Endothelial cell of umbilical vein (primary cell): ENCODE results near the gene SLC24A3. TPM values are rescaled to one million over a fixed set of nuclear protein-coding genes. Genes with fewer than 3 reads are reported as not detected.

Source experiments
- BruUV-seq: library from RNA; stranded (reverse); fragments of 400-500 nt; replicated peaks from 2 replicates; lab custom pipeline; 2021; lab: Mats Ljungman, UMichigan
- CTCF ChIA-PET: fragments of 300-600, 350-600 bp; sonication (Branson Sonifier 250); formaldehyde crosslinking; loops from one replicate; lab custom pipeline; 2021; ENCODE audit warnings: antibody characterized with exemption, inconsistent platforms; lab: Charles Lee
- POLR2A ChIA-PET: fragments of 300-600, 350-600 bp; sonication (Branson Sonifier 250); formaldehyde crosslinking; loops from one replicate; lab custom pipeline; 2021; ENCODE audit warnings: antibody characterized with exemption, inconsistent platforms; lab: Charles Lee
- DNase-seq: peaks from one replicate; pipeline ENCODE4 v3.0.0-alpha.2; 2011; ENCODE audit warnings: low read depth, low spot score
- FAIRE-seq: peaks from 2 replicates; lab custom pipeline; 2011; peaks lifted over from hg19 to GRCh38; lab: Jason Lieb, UNC
- H2AFZ ChIP-seq: 2 replicates; pipeline ENCODE4 v1.6.0; 2012; ENCODE audit warnings: low read depth, low read length, control low read depth, inconsistent platforms
- H3K27ac ChIP-seq: 2 replicates; pipeline ENCODE4 v1.5.1; 2011; ENCODE audit warnings: low read depth, mild to moderate bottlenecking, control low read depth, low read length, moderate library complexity; ENCODE audit not compliant: insufficient read depth
- H3K27me3 ChIP-seq, 2 experiments: 2 replicates each; pipeline versions ENCODE4 v1.6.0 to v1.6.1; 2011; ENCODE audit warnings: low read length in 2 of 2, mixed read lengths in 1 of 2; ENCODE audit not compliant: control insufficient read depth in 2 of 2, insufficient read depth in 2 of 2
- H3K36me3 ChIP-seq, 2 experiments: 2 replicates in 1 of 2; 3 replicates in 1 of 2; pipeline ENCODE4 v1.5.1; 2011; ENCODE audit warnings: low read length in 2 of 2, mild to moderate bottlenecking in 1 of 2, moderate library complexity in 1 of 2; ENCODE audit not compliant: control insufficient read depth in 2 of 2, insufficient read depth in 2 of 2; ENCODE audit errors: extremely low read depth in 1 of 2
- H3K4me1 ChIP-seq: 3 replicates; pipeline ENCODE4 v1.5.1; 2011; ENCODE audit warnings: mild to moderate bottlenecking, low read length; ENCODE audit not compliant: control insufficient read depth, insufficient read depth; ENCODE audit errors: extremely low read depth
- H3K4me2 ChIP-seq: 2 replicates; pipeline ENCODE4 v1.6.1; 2011; ENCODE audit warnings: low read length, control low read depth, mixed read lengths; ENCODE audit not compliant: insufficient read depth
- H3K4me3 ChIP-seq, 3 experiments: fragments of 200-600 bp in 1 of 3; sonication (generic), shearing (Covaris generic) in 1 of 3; replicated peaks in 1 of 3; 2 replicates each; pipeline ENCODE4 v1.5.1; 2011 to 2016; ENCODE audit warnings: control low read depth in 3 of 3, low read length in 3 of 3, mild to moderate bottlenecking in 2 of 3, inconsistent platforms in 1 of 3, low read depth in 1 of 3, moderate library complexity in 1 of 3; ENCODE audit not compliant: insufficient read depth in 1 of 3
- H3K79me2 ChIP-seq: 2 replicates; pipeline ENCODE4 v1.6.0; 2012; ENCODE audit warnings: low read length, inconsistent platforms; ENCODE audit not compliant: control insufficient read depth, insufficient read depth
- H3K9ac ChIP-seq: replicated peaks from 2 replicates; pipeline ENCODE3; 2011; ENCODE audit warnings: low read length, control low read depth; ENCODE audit not compliant: insufficient read depth; ENCODE audit errors: extremely low read depth
- H3K9me1 ChIP-seq: replicated peaks from 3 replicates; pipeline ENCODE4 v1.6.0; 2011; ENCODE audit warnings: mild to moderate bottlenecking, low read length; ENCODE audit not compliant: control insufficient read depth, insufficient read depth; ENCODE audit errors: extremely low read depth
- H3K9me3 ChIP-seq: replicated peaks from 2 replicates; pipeline ENCODE4 v1.5.1; 2012; ENCODE audit warnings: low read length, inconsistent platforms; ENCODE audit not compliant: control insufficient read depth, insufficient read depth
- H4K20me1 ChIP-seq: replicated peaks from 2 replicates; pipeline ENCODE3; 2011; ENCODE audit warnings: mild to moderate bottlenecking, low read length; ENCODE audit not compliant: control insufficient read depth, insufficient read depth; ENCODE audit errors: extremely low read depth
- EZH2 ChIP-seq: IDR thresholded peaks from 2 replicates; pipeline ENCODE4 v1.6.1; 2012; ENCODE audit warnings: borderline replicate concordance, low read depth, mild to moderate bottlenecking, moderate library complexity, low read length, inconsistent platforms; ENCODE audit not compliant: severe bottlenecking
- FOS ChIP-seq: IDR thresholded peaks from 2 replicates; pipeline ENCODE4 v1.6.1; 2011; ENCODE audit warnings: mild to moderate bottlenecking, low read length, moderate library complexity, borderline replicate concordance; ENCODE audit not compliant: insufficient read depth
- GATA2 ChIP-seq: IDR thresholded peaks from 2 replicates; pipeline ENCODE4 v1.7.0; 2011; ENCODE audit warnings: low read depth, mild to moderate bottlenecking, moderate library complexity, mixed read lengths, low read length; ENCODE audit not compliant: insufficient read length, insufficient read depth
- JUN ChIP-seq: IDR thresholded peaks from 2 replicates; pipeline ENCODE4 v1.6.1; 2011; ENCODE audit warnings: borderline replicate concordance, low read depth; ENCODE audit not compliant: insufficient read length, insufficient read depth
- MAX ChIP-seq: IDR thresholded peaks from 2 replicates; pipeline ENCODE4 v1.6.1; 2011; ENCODE audit not compliant: insufficient read depth, insufficient read length
- MYC ChIP-seq: IDR thresholded peaks from one replicate; pipeline ENCODE4 v1.6.1; 2011; ENCODE audit warnings: mild to moderate bottlenecking, low read depth, low read length
- POLR2A ChIP-seq: IDR thresholded peaks from 2 replicates; pipeline ENCODE4 v1.6.1; 2012; ENCODE audit warnings: low read depth, mild to moderate bottlenecking, control low read depth, low read length
- POLR2AphosphoS5 ChIP-seq: IDR thresholded peaks from 2 replicates; pipeline ENCODE4 v1.6.1; 2012; ENCODE audit warnings: low read depth, mild to moderate bottlenecking, control low read depth, low read length, moderate library complexity; ENCODE audit not compliant: insufficient read depth
- dilution Hi-C: fragments of 300-500 bp; cut with MboI; formaldehyde crosslinking; loops from one replicate; pipeline ENCODE4 v1.15.0; 2019; ENCODE audit warnings: low sequenced_read_pairs; ENCODE audit not compliant: extremely low pct_ligation_motif_present
- intact Hi-C: fragments of 100-400 bp; cut with micrococcal nuclease; formaldehyde crosslinking; loops from one replicate; pipeline ENCODE4 v1.10.0; 2022
- polyA plus RNA-seq, 4 experiments: library from polyadenylated mRNA; depleted of rRNA in 3 of 4; stranded (reverse) in 3 of 4; unstranded in 1 of 4; fragments of >200 nt; gene quantifications; 2 replicates each; pipeline versions ENCODE4 v1.2.1 to v1.2.3, GENCODE V29; 2011 to 2012; ENCODE audit warnings: missing spikeins in 1 of 4
- total RNA-seq: library from RNA; stranded (reverse); gene quantifications from 2 replicates; pipeline ENCODE4 v1.2.3, GENCODE V29; 2021
- TF ChIP-seq, protein P1 (sequence below), 2 donors: IDR thresholded peaks; 1 replicate in 1 of 2; 2 replicates in 1 of 2; pipeline ENCODE4 v1.5.1; 2011; ENCODE audit warnings: low read length in 2 of 2, mild to moderate bottlenecking in 2 of 2, moderate library complexity in 2 of 2, control low read depth in 1 of 2, inconsistent platforms in 1 of 2, low read depth in 1 of 2; ENCODE audit not compliant: insufficient read depth in 1 of 2; ENCODE audit errors: extremely low read depth in 1 of 2

The SLC24A3 gene
- total and polyA plus RNA-seq, 2 donors (not counting 3 experiments of a cell fraction or from before 2014, with no cell fraction given): not detected

DNA sequence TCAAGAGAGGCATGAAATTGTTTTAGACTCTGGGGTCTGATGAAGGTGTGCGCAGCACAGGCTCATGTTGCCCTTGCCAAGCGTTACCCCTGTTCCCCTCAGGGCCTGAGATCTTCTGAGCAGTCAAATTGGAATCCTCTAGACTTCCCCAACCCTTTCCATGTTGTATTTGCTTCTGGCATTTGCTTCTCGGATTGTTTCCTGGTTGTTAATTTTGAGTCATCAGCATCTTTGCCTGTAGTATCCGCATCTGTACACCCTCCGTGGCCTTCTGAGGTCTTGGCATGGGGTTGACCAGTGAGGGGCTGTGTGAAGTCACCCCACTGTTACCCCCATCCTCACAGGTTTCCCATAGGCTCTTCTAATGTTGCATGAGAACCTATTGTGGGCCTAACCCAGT, 40.9 kb downstream of the SLC24A3 start:
- no peaks in the 10 kb centered on the region for H4K20me1 ChIP-seq
- no peak overlapping the region for H2AFZ ChIP-seq
- ChIA-PET CTCF (no interaction called here), POLR2A (no interaction called here)
- no peak overlapping the region for H3K4me2 ChIP-seq
- intact Hi-C loops: no loop called here
- FAIRE-seq: no peak
- dilution Hi-C loops: no loop called here
- H3K9ac ChIP-seq: no peak overlapping the region
- no peaks in the 10 kb centered on the region for H3K9me1 ChIP-seq
- H3K79me2 ChIP-seq: no peaks in the 10 kb centered on the region
- no peak overlapping the region for H3K4me3 ChIP-seq
- DNase-seq: no peak
- no peaks in the 10 kb centered on the region for H3K4me1 ChIP-seq
- no peak overlapping the region for H3K27ac ChIP-seq
- no TSS peak for BruUV-seq
- H3K27me3 ChIP-seq: no peaks in the 10 kb centered on the region
- H3K9me3 ChIP-seq: peaks cover 2% of the 10 kb centered on the region
- TF ChIP-seq JUN (no peak), MYC (no peak), FOS (no peak), POLR2A (no peak), EZH2 (no peak), GATA2 (no peak), MAX (no peak), POLR2AphosphoS5 (no peak)
- TF ChIP-seq, protein P1, sequence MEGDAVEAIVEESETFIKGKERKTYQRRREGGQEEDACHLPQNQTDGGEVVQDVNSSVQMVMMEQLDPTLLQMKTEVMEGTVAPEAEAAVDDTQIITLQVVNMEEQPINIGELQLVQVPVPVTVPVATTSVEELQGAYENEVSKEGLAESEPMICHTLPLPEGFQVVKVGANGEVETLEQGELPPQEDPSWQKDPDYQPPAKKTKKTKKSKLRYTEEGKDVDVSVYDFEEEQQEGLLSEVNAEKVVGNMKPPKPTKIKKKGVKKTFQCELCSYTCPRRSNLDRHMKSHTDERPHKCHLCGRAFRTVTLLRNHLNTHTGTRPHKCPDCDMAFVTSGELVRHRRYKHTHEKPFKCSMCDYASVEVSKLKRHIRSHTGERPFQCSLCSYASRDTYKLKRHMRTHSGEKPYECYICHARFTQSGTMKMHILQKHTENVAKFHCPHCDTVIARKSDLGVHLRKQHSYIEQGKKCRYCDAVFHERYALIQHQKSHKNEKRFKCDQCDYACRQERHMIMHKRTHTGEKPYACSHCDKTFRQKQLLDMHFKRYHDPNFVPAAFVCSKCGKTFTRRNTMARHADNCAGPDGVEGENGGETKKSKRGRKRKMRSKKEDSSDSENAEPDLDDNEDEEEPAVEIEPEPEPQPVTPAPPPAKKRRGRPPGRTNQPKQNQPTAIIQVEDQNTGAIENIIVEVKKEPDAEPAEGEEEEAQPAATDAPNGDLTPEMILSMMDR (IDR thresholded peaks at IDR 0.05; ENCODE audit: extremely low read depth in 1 of 2, insufficient read depth in 1 of 2, low read depth in 1 of 2, low read length in 2 of 2): no peak
- no peaks in the 10 kb centered on the region for H3K36me3 ChIP-seq
